ENCODE measurements around the gene GAPVD1. TPM values are rescaled to one million over a fixed set of nuclear protein-coding genes. Genes with fewer than 3 reads are reported as not detected.

The GAPVD1 gene, protein sequence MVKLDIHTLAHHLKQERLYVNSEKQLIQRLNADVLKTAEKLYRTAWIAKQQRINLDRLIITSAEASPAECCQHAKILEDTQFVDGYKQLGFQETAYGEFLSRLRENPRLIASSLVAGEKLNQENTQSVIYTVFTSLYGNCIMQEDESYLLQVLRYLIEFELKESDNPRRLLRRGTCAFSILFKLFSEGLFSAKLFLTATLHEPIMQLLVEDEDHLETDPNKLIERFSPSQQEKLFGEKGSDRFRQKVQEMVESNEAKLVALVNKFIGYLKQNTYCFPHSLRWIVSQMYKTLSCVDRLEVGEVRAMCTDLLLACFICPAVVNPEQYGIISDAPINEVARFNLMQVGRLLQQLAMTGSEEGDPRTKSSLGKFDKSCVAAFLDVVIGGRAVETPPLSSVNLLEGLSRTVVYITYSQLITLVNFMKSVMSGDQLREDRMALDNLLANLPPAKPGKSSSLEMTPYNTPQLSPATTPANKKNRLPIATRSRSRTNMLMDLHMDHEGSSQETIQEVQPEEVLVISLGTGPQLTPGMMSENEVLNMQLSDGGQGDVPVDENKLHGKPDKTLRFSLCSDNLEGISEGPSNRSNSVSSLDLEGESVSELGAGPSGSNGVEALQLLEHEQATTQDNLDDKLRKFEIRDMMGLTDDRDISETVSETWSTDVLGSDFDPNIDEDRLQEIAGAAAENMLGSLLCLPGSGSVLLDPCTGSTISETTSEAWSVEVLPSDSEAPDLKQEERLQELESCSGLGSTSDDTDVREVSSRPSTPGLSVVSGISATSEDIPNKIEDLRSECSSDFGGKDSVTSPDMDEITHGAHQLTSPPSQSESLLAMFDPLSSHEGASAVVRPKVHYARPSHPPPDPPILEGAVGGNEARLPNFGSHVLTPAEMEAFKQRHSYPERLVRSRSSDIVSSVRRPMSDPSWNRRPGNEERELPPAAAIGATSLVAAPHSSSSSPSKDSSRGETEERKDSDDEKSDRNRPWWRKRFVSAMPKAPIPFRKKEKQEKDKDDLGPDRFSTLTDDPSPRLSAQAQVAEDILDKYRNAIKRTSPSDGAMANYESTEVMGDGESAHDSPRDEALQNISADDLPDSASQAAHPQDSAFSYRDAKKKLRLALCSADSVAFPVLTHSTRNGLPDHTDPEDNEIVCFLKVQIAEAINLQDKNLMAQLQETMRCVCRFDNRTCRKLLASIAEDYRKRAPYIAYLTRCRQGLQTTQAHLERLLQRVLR (N-terminal part only)
- 29.6 and 36.0 TPM in 2 replicates for total RNA-seq (2014; rRNA removed; shearing (Covaris generic))
- 41.1 and 44.5 TPM in 2 replicates for total RNA-seq (2022)
- percentile 67 among the genes with signal in this experiment for Bru-seq, nascent RNA
- percentile 66 among the genes with signal in this experiment for BruChase-seq, experiment 1, labeled RNA remaining after a 6-hour chase
- BruChase-seq, experiment 2, labeled RNA remaining after a 2-hour chase = percentile 72 among the genes with signal in this experiment
- long read RNA-seq, full-length matches to known transcripts = 8 of 76 reads
- long read RNA-seq, partial matches to known transcripts = 15 of 76 reads
- long read RNA-seq, other reads (novel, unspliced or antisense) = 53 of 76 reads

DNA sequence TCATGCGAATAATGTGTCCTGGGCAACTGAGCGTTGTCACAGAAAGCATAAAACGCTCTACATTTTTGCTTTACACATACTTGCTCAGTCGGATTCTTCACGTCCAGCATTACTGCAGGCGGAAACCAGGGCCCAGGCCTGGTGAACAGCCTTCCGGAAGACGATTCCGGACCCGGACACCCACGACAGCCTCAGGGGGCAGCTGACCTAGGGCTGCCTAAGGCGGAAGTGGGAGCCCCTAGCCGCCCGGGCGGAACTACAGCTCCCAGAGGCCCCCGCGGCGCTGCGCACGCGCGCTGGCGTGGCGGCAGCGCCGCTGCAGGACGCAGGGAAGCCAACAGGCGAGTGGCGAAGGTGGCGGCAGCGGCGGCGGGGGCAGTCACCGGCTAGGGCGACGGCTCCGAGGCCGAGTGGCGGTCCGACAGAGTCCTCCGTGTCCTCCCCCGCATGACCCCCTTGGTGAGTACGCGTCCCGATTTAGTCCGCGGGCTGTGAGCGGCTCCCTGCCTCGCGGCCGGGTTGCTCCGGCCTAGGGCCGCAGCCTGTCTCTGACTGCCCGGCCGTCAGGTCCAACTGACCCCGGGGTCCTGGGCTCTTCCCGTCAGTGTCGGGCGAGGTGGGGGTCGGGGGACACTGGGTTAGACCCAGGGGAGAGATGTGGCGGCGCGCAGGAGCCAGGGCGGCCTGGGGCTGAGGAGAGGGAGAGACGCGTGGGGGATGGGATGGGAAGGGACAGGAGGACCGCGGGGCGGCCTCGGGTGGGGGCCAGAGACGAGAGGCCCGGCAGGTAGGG is at the start of gene GAPVD1:
TSS of gene GAPVD1 (plus strand) at position 326 of the 793 bp plus-strand sequence. CDS start 37,096 bp downstream, outside the sequence.
- Histone ChIP-seq H3K79me2 (ENCODE audit: insufficient read depth, low read depth, low read length) (peaks cover 28% of the 10 kb centered on the region; the same call in 1 of the 2 replicates), H3K4me2 (ENCODE audit: low read length) (peak within 1 kb of the TSS; percentile 77), H3K9me3 (ENCODE audit: low read length) (no peaks in the 10 kb centered on the region), H3K4me1 (ENCODE audit: insufficient read depth, low read length, poor library complexity, severe bottlenecking) (peaks cover 28% of the 10 kb centered on the region), H3K36me3 (ENCODE audit: insufficient read depth, low read length) (no peaks in the 10 kb centered on the region; the same call in 1 of the 2 replicates), H2AFZ (ENCODE audit: low read length) (peak within 1 kb of the TSS; percentile 93), H3K27ac (ENCODE audit: low read depth, low read length, poor library complexity, severe bottlenecking) (peak within 1 kb of the TSS; percentile 47), H3K4me3 (ENCODE audit: low read depth, low read length, poor library complexity, severe bottlenecking) (peak within 1 kb of the TSS; percentile 95), H4K20me1 (ENCODE audit: insufficient read depth, low read length) (no peaks in the 10 kb centered on the region), H3K9me2 (ENCODE audit: insufficient read depth, low read length) (no peaks in the 10 kb centered on the region)
- intact Hi-C loops (cut with micrococcal nuclease; ENCODE audit: unreplicated experiment) = no loop called here
- BruUV-seq (replicated peaks) = no TSS peak
- CTCF ChIA-PET (ENCODE audit: unreplicated experiment) = interaction anchor here (0.5 to 0.7 kb wide), 2 partner anchors 10 to 679 kb away, joined by 4 read pairs; no protein-coding TSS in a partner anchor
- POLR2A ChIA-PET = interaction anchor here (0.9 to 3.4 kb wide), 3 partner anchors 11 to 119 kb away, joined by 3 to 28 read pairs (median 5); partner anchors contain the start of gene HSPA5
- TF ChIP-seq, protein P1, sequence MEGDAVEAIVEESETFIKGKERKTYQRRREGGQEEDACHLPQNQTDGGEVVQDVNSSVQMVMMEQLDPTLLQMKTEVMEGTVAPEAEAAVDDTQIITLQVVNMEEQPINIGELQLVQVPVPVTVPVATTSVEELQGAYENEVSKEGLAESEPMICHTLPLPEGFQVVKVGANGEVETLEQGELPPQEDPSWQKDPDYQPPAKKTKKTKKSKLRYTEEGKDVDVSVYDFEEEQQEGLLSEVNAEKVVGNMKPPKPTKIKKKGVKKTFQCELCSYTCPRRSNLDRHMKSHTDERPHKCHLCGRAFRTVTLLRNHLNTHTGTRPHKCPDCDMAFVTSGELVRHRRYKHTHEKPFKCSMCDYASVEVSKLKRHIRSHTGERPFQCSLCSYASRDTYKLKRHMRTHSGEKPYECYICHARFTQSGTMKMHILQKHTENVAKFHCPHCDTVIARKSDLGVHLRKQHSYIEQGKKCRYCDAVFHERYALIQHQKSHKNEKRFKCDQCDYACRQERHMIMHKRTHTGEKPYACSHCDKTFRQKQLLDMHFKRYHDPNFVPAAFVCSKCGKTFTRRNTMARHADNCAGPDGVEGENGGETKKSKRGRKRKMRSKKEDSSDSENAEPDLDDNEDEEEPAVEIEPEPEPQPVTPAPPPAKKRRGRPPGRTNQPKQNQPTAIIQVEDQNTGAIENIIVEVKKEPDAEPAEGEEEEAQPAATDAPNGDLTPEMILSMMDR (conservative IDR thresholded peaks at IDR 0.05; ENCODE audit: low read length) = peak; percentile 57
- TF ChIP-seq EZH2phosphoT487 (IDR thresholded peaks at IDR 0.05; ENCODE audit: borderline replicate concordance, low read depth, low read length) = no peak
- DNase-seq (ENCODE audit: low spot score) = peak; percentile 97

DNA sequence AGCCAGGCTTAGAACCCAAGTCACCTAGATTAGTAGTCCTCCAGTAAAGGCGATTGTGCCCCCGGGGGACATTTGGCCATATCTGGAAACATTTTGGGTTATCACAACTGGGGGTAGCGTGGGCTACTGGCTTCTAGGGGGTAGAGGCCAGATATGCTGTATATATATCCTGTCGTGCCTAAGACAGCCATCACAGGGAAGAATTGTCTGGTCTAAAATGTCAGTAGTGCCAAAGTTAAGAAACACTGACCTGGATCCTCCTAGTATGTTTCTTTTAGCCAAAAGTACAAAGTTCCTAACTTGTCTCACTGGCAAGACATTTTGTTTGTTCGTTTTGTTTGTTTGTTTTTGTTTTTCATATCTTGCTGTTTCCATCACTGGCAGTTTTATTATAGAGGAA is 47.4 kb upstream of the GAPVD1 start:
- Histone ChIP-seq H3K9me3 (ENCODE audit: low read length) (no peaks in the 10 kb centered on the region), H2AFZ (ENCODE audit: low read length) (no peak overlapping the region), H3K4me3 (ENCODE audit: low read depth, low read length, poor library complexity, severe bottlenecking) (no peak overlapping the region), H3K27ac (ENCODE audit: low read depth, low read length, poor library complexity, severe bottlenecking) (no peak overlapping the region), H3K79me2 (ENCODE audit: insufficient read depth, low read depth, low read length) (no peaks in the 10 kb centered on the region), H3K9me2 (ENCODE audit: insufficient read depth, low read length) (no peaks in the 10 kb centered on the region), H3K4me1 (ENCODE audit: insufficient read depth, low read length, poor library complexity, severe bottlenecking) (no peaks in the 10 kb centered on the region), H4K20me1 (ENCODE audit: insufficient read depth, low read length) (no peaks in the 10 kb centered on the region), H3K4me2 (ENCODE audit: low read length) (no peak overlapping the region), H3K36me3 (ENCODE audit: insufficient read depth, low read length) (peaks cover 57% of the 10 kb centered on the region)
- DNase-seq (ENCODE audit: low spot score) = no peak
- TF ChIP-seq, protein P1 (conservative IDR thresholded peaks at IDR 0.05; ENCODE audit: low read length) = no peak
- no peak for TF ChIP-seq EZH2phosphoT487 (IDR thresholded peaks at IDR 0.05; ENCODE audit: borderline replicate concordance, low read depth, low read length)
- ChIA-PET POLR2A (no interaction called here), CTCF (ENCODE audit: unreplicated experiment) (no interaction called here)
- intact Hi-C loops (cut with micrococcal nuclease; ENCODE audit: unreplicated experiment) = no loop called here
- no TSS peak for BruUV-seq (replicated peaks)

Measured in OCI-LY7 (cell line).